Endometrium (tissue), 2 donors: ENCODE results near the gene SDK1.

Experiments used
- FAIRE-seq: peaks from 2 replicates; lab custom pipeline; 2012; peaks lifted over from hg19 to GRCh38; lab: Jason Lieb, UNC
- donor health status: control.
- donor health status: control.

The SDK1 gene

GRCh38 chr7:3591944-3592343, 290.9 kb downstream of the SDK1 start:
- FAIRE-seq = no peak

- FAIRE-seq = no peak
Observed at GRCh38 chr7:3592401-3593134, 291.5 kb downstream of the SDK1 start.

- FAIRE-seq = no peak
Observed at GRCh38 chr7:3594901-3595300, 293.8 kb downstream of the SDK1 start.

GRCh38 chr7:3598854-3599253, 297.8 kb downstream of the SDK1 start:
- FAIRE-seq = no peak

GRCh38 chr7:3605222-3605621, 304.2 kb downstream of the SDK1 start:
- no peak for FAIRE-seq

GRCh38 chr7:3606436-3606835, 305.4 kb downstream of the SDK1 start:
- no peak for FAIRE-seq

GRCh38 chr7:3607847-3608246, 306.8 kb downstream of the SDK1 start:
- FAIRE-seq = no peak

GRCh38 chr7:3616306-3616705, 315.3 kb downstream of the SDK1 start:
- no peak for FAIRE-seq

GRCh38 chr7:3630081-3630480, 329.0 kb downstream of the SDK1 start:
- FAIRE-seq = no peak

- FAIRE-seq = no peak
Observed at GRCh38 chr7:3634396-3634795, 333.3 kb downstream of the SDK1 start.

- no peak for FAIRE-seq
Observed at GRCh38 chr7:3636131-3636860, 335.2 kb downstream of the SDK1 start.

- FAIRE-seq = no peak
Observed at GRCh38 chr7:3639253-3639652, 338.2 kb downstream of the SDK1 start.

GRCh38 chr7:3641582-3641981, 340.5 kb downstream of the SDK1 start:
- FAIRE-seq = no peak

- FAIRE-seq = no peak
Observed at GRCh38 chr7:3643091-3643490, 342.0 kb downstream of the SDK1 start.

GRCh38 chr7:3648276-3648675, 347.2 kb downstream of the SDK1 start:
- FAIRE-seq = no peak

GRCh38 chr7:3649250-3649649, 348.2 kb downstream of the SDK1 start:
- FAIRE-seq = no peak

- FAIRE-seq = no peak
Observed at GRCh38 chr7:3649678-3650440, 348.8 kb downstream of the SDK1 start.

- no peak for FAIRE-seq
Observed at GRCh38 chr7:3650844-3651243, 349.8 kb downstream of the SDK1 start.

- FAIRE-seq = no peak
Observed at GRCh38 chr7:3655635-3656034, 354.6 kb downstream of the SDK1 start.

- no peak for FAIRE-seq
Observed at GRCh38 chr7:3657206-3657605, 356.2 kb downstream of the SDK1 start.

GRCh38 chr7:3668743-3669142, 367.7 kb downstream of the SDK1 start:
- FAIRE-seq = no peak

- FAIRE-seq = no peak
Observed at GRCh38 chr7:3670898-3671297, 369.8 kb downstream of the SDK1 start.

- no peak for FAIRE-seq
Observed at GRCh38 chr7:3673524-3673923, 372.5 kb downstream of the SDK1 start.
